HEK293T (cell line): ENCODE results near the gene DOCK3.

Experiments used
- CTCF ChIA-PET: fragments of 350-600 bp; formaldehyde crosslinking; extraction: SDS; loops from one replicate; lab custom pipeline; 2021; ENCODE audit warnings: antibody characterized with exemption, inconsistent platforms; lab: Yijun Ruan, JAX
- POLR2A ChIA-PET: fragments of 350-600 bp; formaldehyde crosslinking; extraction: SDS; loops from one replicate; lab custom pipeline; 2020; ENCODE audit warnings: antibody characterized with exemption, inconsistent platforms; lab: Yijun Ruan, JAX
- DNase-seq: peaks from one replicate; pipeline ENCODE4 v3.0.0; 2012; ENCODE audit warnings: mixed read lengths; ENCODE audit errors: extremely low spot score
- ARNT ChIP-seq: fragments of 450-650 bp; IDR thresholded peaks from 2 replicates; pipeline ENCODE4 v1.6.1; 2017; ENCODE audit warnings: mild to moderate bottlenecking
- BHLHE40 ChIP-seq: fragments of 450-650 bp; IDR thresholded peaks from 2 replicates; pipeline ENCODE4 v1.6.1; 2016; ENCODE audit warnings: mild to moderate bottlenecking, moderate library complexity, borderline replicate concordance
- CTBP1 ChIP-seq: fragments of 450-650 bp; IDR thresholded peaks from 2 replicates; pipeline ENCODE4 v1.6.1; 2016; ENCODE audit warnings: borderline replicate concordance
- ELF4 ChIP-seq: fragments of 450-650 bp; IDR thresholded peaks from 2 replicates; pipeline ENCODE4 v1.6.1; 2017; ENCODE audit warnings: antibody characterized with exemption
- FOXA1 ChIP-seq: fragments of 450-650 bp; IDR thresholded peaks from 2 replicates; pipeline ENCODE4 v1.6.1; 2016; ENCODE audit warnings: mild to moderate bottlenecking
- FOXK2 ChIP-seq: fragments of 450-650 bp; IDR thresholded peaks from 2 replicates; pipeline ENCODE4 v1.6.1; 2016; ENCODE audit warnings: mild to moderate bottlenecking
- FOXM1 ChIP-seq: fragments of 450-650 bp; IDR thresholded peaks from 2 replicates; pipeline ENCODE4 v1.6.1; 2017; ENCODE audit warnings: mild to moderate bottlenecking, borderline replicate concordance
- HDGF ChIP-seq: fragments of 450-650 bp; IDR thresholded peaks from 2 replicates; pipeline ENCODE4 v1.6.1; 2017; ENCODE audit warnings: antibody characterized with exemption, borderline replicate concordance
- L3MBTL2 ChIP-seq: fragments of 450-650 bp; conservative IDR thresholded peaks from 2 replicates; pipeline ENCODE4 v1.6.1; 2016; ENCODE audit warnings: mild to moderate bottlenecking
- LEF1 ChIP-seq: fragments of 450-650 bp; IDR thresholded peaks from 2 replicates; pipeline ENCODE4 v1.6.1; 2017; ENCODE audit warnings: mild to moderate bottlenecking, borderline replicate concordance
- NFRKB ChIP-seq: fragments of 450-650 bp; IDR thresholded peaks from 2 replicates; pipeline ENCODE4 v1.6.1; 2016; ENCODE audit warnings: mild to moderate bottlenecking, moderate library complexity
- PKNOX1 ChIP-seq: fragments of 450-650 bp; IDR thresholded peaks from 2 replicates; pipeline ENCODE4 v1.6.1; 2016
- SP1 ChIP-seq: fragments of 450-650 bp; IDR thresholded peaks from 2 replicates; pipeline ENCODE4 v1.6.1; 2017
- SUZ12 ChIP-seq: fragments of 450-650 bp; IDR thresholded peaks from 2 replicates; pipeline ENCODE4 v1.6.1; 2016; ENCODE audit warnings: mild to moderate bottlenecking
- TARDBP ChIP-seq: fragments of 450-650 bp; IDR thresholded peaks from 2 replicates; pipeline ENCODE4 v1.6.1; 2016
- ZNF384 ChIP-seq: fragments of 450-650 bp; IDR thresholded peaks from 2 replicates; pipeline ENCODE4 v1.6.1; 2016

The DOCK3 gene

GRCh38 chr3:50806031-50806430 lies 131.3 kb downstream of the DOCK3 start:
- TF ChIP-seq ELF4 = no peak
- TF ChIP-seq SP1 = no peak
- TF ChIP-seq SUZ12 = no peak
- TF ChIP-seq LEF1 = no peak
- TF ChIP-seq FOXA1 = no peak
- TF ChIP-seq ZNF384 = no peak
- DNase-seq = no peak
- ChIA-PET CTCF (no interaction called here), POLR2A (no interaction called here)

- TF ChIP-seq TARDBP (no peak), FOXM1 (no peak), BHLHE40 (no peak), SUZ12 (no peak), FOXA1 (no peak), HDGF (no peak), ZNF384 (no peak), FOXK2 (no peak), PKNOX1 (no peak), CTBP1 (no peak), L3MBTL2 (no peak)
- CTCF ChIA-PET = interaction anchor here (0.6 kb wide), 1 partner anchor 20 kb away, joined by 4 read pairs; no protein-coding TSS in a partner anchor
Measured at GRCh38 chr3:50806806-50807205, 132.1 kb downstream of the DOCK3 start.

GRCh38 chr3:50807266-50807665 lies 132.5 kb downstream of the DOCK3 start:
- POLR2A ChIA-PET = no interaction called here
- CTCF ChIA-PET = interaction anchor here (0.6 kb wide), 1 partner anchor 19 kb away, joined by 4 read pairs; no protein-coding TSS in a partner anchor
- DNase-seq = no peak
- TF ChIP-seq FOXK2 = no peak
- TF ChIP-seq SUZ12 = no peak
- no peak for TF ChIP-seq LEF1
- TF ChIP-seq ZNF384 = no peak
- TF ChIP-seq FOXA1 = no peak
- no peak for TF ChIP-seq CTBP1

More at GRCh38 chr3:50806806-50807205, 132.1 kb downstream of the DOCK3 start:
- POLR2A ChIA-PET = no interaction called here
- DNase-seq = no peak

- ChIA-PET POLR2A (no interaction called here), CTCF (no interaction called here)
- DNase-seq = no peak
- TF ChIP-seq PKNOX1 (no peak), ELF4 (no peak), SP1 (no peak), L3MBTL2 (no peak), FOXA1 (no peak), FOXK2 (no peak), LEF1 (no peak), NFRKB (no peak), TARDBP (no peak), HDGF (no peak), SUZ12 (no peak)
Measured at GRCh38 chr3:50811893-50812292, 137.2 kb downstream of the DOCK3 start.

GRCh38 chr3:50815844-50816243 lies 141.1 kb downstream of the DOCK3 start:
- TF ChIP-seq ARNT (no peak), TARDBP (no peak), NFRKB (no peak), BHLHE40 (no peak), FOXK2 (no peak), FOXM1 (no peak), ELF4 (no peak), L3MBTL2 (no peak), PKNOX1 (no peak), CTBP1 (no peak), SUZ12 (no peak), FOXA1 (no peak), SP1 (no peak), ZNF384 (no peak)
- DNase-seq = no peak
- CTCF ChIA-PET = no interaction called here
- POLR2A ChIA-PET = no interaction called here

- TF ChIP-seq L3MBTL2 = no peak
- no peak for TF ChIP-seq NFRKB
- no peak for TF ChIP-seq ARNT
- TF ChIP-seq PKNOX1 = no peak
- no peak for TF ChIP-seq LEF1
- TF ChIP-seq HDGF = no peak
- TF ChIP-seq ZNF384 = no peak
- no peak for DNase-seq
- ChIA-PET POLR2A (no interaction called here), CTCF (interaction anchor here (1.6 kb wide), 1 partner anchor 69 kb away, joined by 4 read pairs; no protein-coding TSS in a partner anchor)
Measured at GRCh38 chr3:50816894-50817293, 142.2 kb downstream of the DOCK3 start.
